ENCODE results near the gene TMEM191C.

The TMEM191C gene

DNA sequence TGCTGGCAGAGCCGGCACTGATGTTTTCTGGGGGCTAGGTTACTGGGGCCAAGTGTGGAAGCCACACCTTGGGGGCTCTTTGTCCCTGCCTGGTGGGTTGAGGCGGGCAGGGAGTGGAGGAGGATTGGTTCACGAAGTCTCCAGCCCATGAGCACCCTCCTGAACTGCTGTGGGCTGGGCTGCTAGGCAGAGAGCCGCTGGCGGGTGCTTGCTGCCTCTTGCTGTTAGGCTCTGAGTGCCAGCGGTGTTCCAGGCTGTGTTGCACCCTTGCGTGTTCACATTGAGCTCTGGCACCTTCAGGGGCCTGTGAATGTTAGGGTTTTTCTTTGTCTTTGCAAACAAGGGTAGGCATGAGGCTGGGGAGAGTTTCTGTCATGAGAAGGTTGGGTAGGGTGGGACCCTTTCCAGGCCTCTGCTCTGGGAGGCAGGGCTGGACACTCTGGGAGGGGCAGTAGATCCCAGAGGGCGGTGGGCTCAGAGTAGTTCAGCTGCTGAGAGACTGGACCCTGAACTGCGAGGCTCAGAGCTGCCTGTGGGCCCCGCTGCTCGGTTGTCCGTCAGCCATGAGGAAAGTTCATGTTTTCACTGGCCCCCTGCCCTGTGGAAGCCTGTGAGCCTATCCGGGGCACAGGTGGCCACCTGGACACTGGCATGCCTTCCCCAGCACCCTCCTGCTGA lies 24.0 kb upstream of the TMEM191C start:
- H3K4me2 ChIP-seq (ENCODE audit: low read length): no peak overlapping the region
- H3K36me3 ChIP-seq (ENCODE audit: insufficient read depth, low read length): peaks cover 11% of the 10 kb centered on the region
- no peak for TF ChIP-seq EZH2 (IDR thresholded peaks at IDR 0.05; ENCODE audit: borderline replicate concordance, low read length)
- TF ChIP-seq CTCF (IDR thresholded peaks at IDR 0.05; ENCODE audit: low read length): no peak
- H3K4me3 ChIP-seq (ENCODE audit: low read depth, low read length, poor library complexity, severe bottlenecking): no peak overlapping the region
- H3K27me3 ChIP-seq (ENCODE audit: insufficient read depth, low read length): no peaks in the 10 kb centered on the region
- H3K9me2 ChIP-seq (ENCODE audit: low read depth, low read length): no peaks in the 10 kb centered on the region
- no peak overlapping the region for H3K9ac ChIP-seq (ENCODE audit: low read length)
- H3K4me1 ChIP-seq (ENCODE audit: insufficient read depth, low read length, severe bottlenecking): no peaks in the 10 kb centered on the region
- H3K79me2 ChIP-seq (ENCODE audit: insufficient read depth, low read length): no peaks in the 10 kb centered on the region
- H3K27ac ChIP-seq (ENCODE audit: low read depth, low read length, poor library complexity, severe bottlenecking): no peak overlapping the region
- no peak overlapping the region for H2AFZ ChIP-seq (ENCODE audit: low read length)
- H3F3A ChIP-seq (ENCODE audit: insufficient read depth, low read length): no peaks in the 10 kb centered on the region
- H3K9me3 ChIP-seq (ENCODE audit: low read length): no peaks in the 10 kb centered on the region
- H4K20me1 ChIP-seq (ENCODE audit: insufficient read depth, low read length): no peaks in the 10 kb centered on the region

DNA sequence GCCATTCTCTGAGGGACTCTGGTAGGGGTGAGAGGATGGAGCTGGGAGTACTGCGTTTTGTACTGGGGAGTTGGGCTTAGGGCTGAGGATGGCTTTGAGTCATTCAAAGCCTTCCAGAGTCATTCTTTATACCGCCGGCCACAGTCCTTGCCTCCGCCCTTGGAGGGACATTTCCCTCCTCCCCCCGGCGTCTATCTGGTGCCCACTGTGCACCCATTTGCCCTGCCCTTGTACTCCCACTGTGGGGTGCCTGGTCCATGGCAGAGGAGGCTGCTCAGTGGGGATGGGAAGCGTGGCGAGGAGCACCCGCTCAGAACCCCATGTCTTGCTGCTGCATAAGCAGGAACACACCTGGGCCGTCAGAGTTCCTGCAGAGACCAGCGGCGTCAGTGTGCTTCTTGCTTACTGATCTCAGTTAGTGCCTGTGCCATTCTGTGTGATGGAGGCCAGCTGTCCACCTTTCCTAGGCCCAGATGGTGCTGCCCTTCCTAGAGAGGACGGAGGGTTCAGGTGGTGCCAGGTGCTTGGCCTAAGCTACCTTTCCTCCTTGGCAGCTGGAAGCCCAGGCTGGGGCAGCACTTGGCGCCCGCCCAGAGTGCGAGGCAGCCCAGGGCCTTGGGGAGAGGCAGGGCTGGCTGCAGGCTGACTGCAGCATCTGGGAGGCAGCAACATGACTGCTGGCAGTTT lies 23.3 kb upstream of the TMEM191C start:
- H3K27me3 ChIP-seq (ENCODE audit: insufficient read depth, low read length): no peaks in the 10 kb centered on the region
- peaks cover 11% of the 10 kb centered on the region for H3K36me3 ChIP-seq (ENCODE audit: insufficient read depth, low read length)
- no peak overlapping the region for H2AFZ ChIP-seq (ENCODE audit: low read length)
- no peaks in the 10 kb centered on the region for H3K79me2 ChIP-seq (ENCODE audit: insufficient read depth, low read length)
- H3K9ac ChIP-seq (ENCODE audit: low read length): no peak overlapping the region
- no peak overlapping the region for H3K27ac ChIP-seq (ENCODE audit: low read depth, low read length, poor library complexity, severe bottlenecking)
- H3K9me2 ChIP-seq (ENCODE audit: low read depth, low read length): no peaks in the 10 kb centered on the region
- no peak overlapping the region for H3K4me3 ChIP-seq (ENCODE audit: low read depth, low read length, poor library complexity, severe bottlenecking)
- no peaks in the 10 kb centered on the region for H3F3A ChIP-seq (ENCODE audit: insufficient read depth, low read length)
- H3K9me3 ChIP-seq (ENCODE audit: low read length): no peaks in the 10 kb centered on the region
- H3K4me2 ChIP-seq (ENCODE audit: low read length): no peak overlapping the region
- H3K4me1 ChIP-seq (ENCODE audit: insufficient read depth, low read length, severe bottlenecking): no peaks in the 10 kb centered on the region
- no peaks in the 10 kb centered on the region for H4K20me1 ChIP-seq (ENCODE audit: insufficient read depth, low read length)
- no peak for TF ChIP-seq EZH2 (IDR thresholded peaks at IDR 0.05; ENCODE audit: borderline replicate concordance, low read length)
- no peak for TF ChIP-seq CTCF (IDR thresholded peaks at IDR 0.05; ENCODE audit: low read length)

DNA sequence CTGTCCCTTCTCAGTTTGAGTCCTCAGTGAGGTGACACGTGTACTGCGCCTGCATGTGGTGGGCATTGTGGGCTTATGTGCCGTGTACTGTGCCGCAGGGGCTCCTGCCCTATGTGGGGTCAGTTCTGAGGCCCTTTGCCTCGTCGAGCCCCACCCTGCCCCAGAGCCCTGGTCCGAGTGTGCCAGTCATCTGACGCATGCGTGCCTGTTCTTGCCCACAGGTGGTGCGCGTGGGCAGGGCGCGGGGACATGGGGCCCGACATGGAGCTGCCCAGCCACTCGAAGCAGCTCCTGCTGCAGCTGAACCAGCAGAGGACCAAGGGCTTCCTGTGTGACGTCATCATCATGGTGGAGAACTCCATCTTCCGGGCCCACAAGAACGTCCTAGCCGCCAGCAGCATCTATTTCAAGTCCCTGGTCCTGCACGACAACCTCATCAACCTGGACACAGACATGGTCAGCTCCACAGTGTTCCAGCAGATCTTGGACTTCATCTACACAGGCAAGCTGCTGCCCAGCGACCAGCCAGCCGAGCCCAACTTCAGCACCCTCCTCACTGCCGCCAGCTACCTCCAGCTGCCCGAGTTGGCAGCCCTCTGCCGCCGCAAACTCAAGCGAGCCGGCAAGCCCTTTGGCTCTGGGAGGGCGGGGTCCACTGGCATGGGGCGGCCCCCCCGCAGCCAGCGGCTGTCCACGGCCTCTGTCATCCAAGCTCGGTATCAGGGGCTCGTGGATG lies 22.3 kb upstream of the TMEM191C start:
- no peaks in the 10 kb centered on the region for H3K9me2 ChIP-seq (ENCODE audit: low read depth, low read length)
- TF ChIP-seq EZH2 (IDR thresholded peaks at IDR 0.05; ENCODE audit: borderline replicate concordance, low read length): no peak
- TF ChIP-seq CTCF (IDR thresholded peaks at IDR 0.05; ENCODE audit: low read length): no peak
- H3K27me3 ChIP-seq (ENCODE audit: insufficient read depth, low read length): no peaks in the 10 kb centered on the region
- no peaks in the 10 kb centered on the region for H4K20me1 ChIP-seq (ENCODE audit: insufficient read depth, low read length)
- H3K4me2 ChIP-seq (ENCODE audit: low read length): no peak overlapping the region
- no peaks in the 10 kb centered on the region for H3K4me1 ChIP-seq (ENCODE audit: insufficient read depth, low read length, severe bottlenecking)
- H3K79me2 ChIP-seq (ENCODE audit: insufficient read depth, low read length): no peaks in the 10 kb centered on the region
- H3K9ac ChIP-seq (ENCODE audit: low read length): no peak overlapping the region
- no peaks in the 10 kb centered on the region for H3K9me3 ChIP-seq (ENCODE audit: low read length)
- no peak overlapping the region for H2AFZ ChIP-seq (ENCODE audit: low read length)
- peaks cover 11% of the 10 kb centered on the region for H3K36me3 ChIP-seq (ENCODE audit: insufficient read depth, low read length)
- H3F3A ChIP-seq (ENCODE audit: insufficient read depth, low read length): no peaks in the 10 kb centered on the region
- H3K4me3 ChIP-seq (ENCODE audit: low read depth, low read length, poor library complexity, severe bottlenecking): no peak overlapping the region
- H3K27ac ChIP-seq (ENCODE audit: low read depth, low read length, poor library complexity, severe bottlenecking): no peak overlapping the region
